ENCODE data around the gene C1QTNF8.
A peak's percentile ranks its signal among the peaks of the same experiment; 100 is the strongest.

Gene C1QTNF8

GRCh38 chr16:1065469-1066128 lies 30.4 kb downstream of the C1QTNF8 start:
- Mint-ChIP-seq H3K4me3 (no peak overlapping the region), H3K27ac (no peak overlapping the region), H3K27me3 (ENCODE audit: low read depth) (peaks cover 12% of the 10 kb centered on the region), H3K9me3 (no peaks in the 10 kb centered on the region), H3K36me3 (ENCODE audit: low read depth) (no peaks in the 10 kb centered on the region), H3K4me1 (ENCODE audit: low read depth) (no peaks in the 10 kb centered on the region)
- no peak for DNase-seq (ENCODE audit: low spot score)

GRCh38 chr16:1063728-1064127 lies 32.3 kb downstream of the C1QTNF8 start:
- H3K27ac Mint-ChIP-seq = no peak overlapping the region
- H3K9me3 Mint-ChIP-seq = peaks cover 6% of the 10 kb centered on the region
- H3K27me3 Mint-ChIP-seq (ENCODE audit: low read depth) = peaks cover 12% of the 10 kb centered on the region
- DNase-seq (ENCODE audit: low spot score) = no peak
- H3K36me3 Mint-ChIP-seq (ENCODE audit: low read depth) = no peaks in the 10 kb centered on the region
- no peaks in the 10 kb centered on the region for H3K4me1 Mint-ChIP-seq (ENCODE audit: low read depth)
- H3K4me3 Mint-ChIP-seq = no peak overlapping the region

- Mint-ChIP-seq H3K9me3 (peaks cover 6% of the 10 kb centered on the region), H3K4me1 (ENCODE audit: low read depth) (no peaks in the 10 kb centered on the region), H3K27me3 (ENCODE audit: low read depth) (peaks cover 12% of the 10 kb centered on the region), H3K36me3 (ENCODE audit: low read depth) (no peaks in the 10 kb centered on the region), H3K4me3 (no peak overlapping the region), H3K27ac (no peak overlapping the region)
- no peak for DNase-seq (ENCODE audit: low spot score)
These were observed 33.1 kb downstream of the C1QTNF8 start for GRCh38 chr16:1062895-1063294.

GRCh38 chr16:1061769-1062505 lies 34.1 kb downstream of the C1QTNF8 start:
- H3K9me3 Mint-ChIP-seq = peaks cover 6% of the 10 kb centered on the region
- H3K4me3 Mint-ChIP-seq = no peak overlapping the region
- H3K36me3 Mint-ChIP-seq (ENCODE audit: low read depth) = no peaks in the 10 kb centered on the region
- no peak overlapping the region for H3K27ac Mint-ChIP-seq
- no peaks in the 10 kb centered on the region for H3K4me1 Mint-ChIP-seq (ENCODE audit: low read depth)
- no peak for DNase-seq (ENCODE audit: low spot score)
- H3K27me3 Mint-ChIP-seq (ENCODE audit: low read depth) = peaks cover 4% of the 10 kb centered on the region

- H3K9me3 Mint-ChIP-seq = peaks cover 6% of the 10 kb centered on the region
- H3K4me1 Mint-ChIP-seq (ENCODE audit: low read depth) = no peaks in the 10 kb centered on the region
- H3K36me3 Mint-ChIP-seq (ENCODE audit: low read depth) = no peaks in the 10 kb centered on the region
- no peak overlapping the region for H3K4me3 Mint-ChIP-seq
- H3K27me3 Mint-ChIP-seq (ENCODE audit: low read depth) = peaks cover 4% of the 10 kb centered on the region
- no peak overlapping the region for H3K27ac Mint-ChIP-seq
- DNase-seq (ENCODE audit: low spot score) = no peak
These were observed 35.4 kb downstream of the C1QTNF8 start for GRCh38 chr16:1060416-1061340.

- Mint-ChIP-seq H3K4me1 (ENCODE audit: low read depth) (no peaks in the 10 kb centered on the region), H3K36me3 (ENCODE audit: low read depth) (no peaks in the 10 kb centered on the region), H3K4me3 (no peak overlapping the region), H3K9me3 (peaks cover 6% of the 10 kb centered on the region), H3K27ac (no peak overlapping the region), H3K27me3 (ENCODE audit: low read depth) (no peaks in the 10 kb centered on the region)
- DNase-seq (ENCODE audit: low spot score) = no peak
These were observed 36.7 kb downstream of the C1QTNF8 start for GRCh38 chr16:1059310-1059709.

GRCh38 chr16:1058216-1058615 lies 37.8 kb downstream of the C1QTNF8 start:
- Mint-ChIP-seq H3K27ac (no peak overlapping the region), H3K27me3 (ENCODE audit: low read depth) (no peaks in the 10 kb centered on the region), H3K4me1 (ENCODE audit: low read depth) (no peaks in the 10 kb centered on the region), H3K9me3 (peaks cover 6% of the 10 kb centered on the region), H3K36me3 (ENCODE audit: low read depth) (no peaks in the 10 kb centered on the region), H3K4me3 (no peak overlapping the region)
- no peak for DNase-seq (ENCODE audit: low spot score)

- Mint-ChIP-seq H3K9me3 (peaks cover 6% of the 10 kb centered on the region), H3K27ac (no peak overlapping the region), H3K36me3 (ENCODE audit: low read depth) (no peaks in the 10 kb centered on the region), H3K4me1 (ENCODE audit: low read depth) (no peaks in the 10 kb centered on the region), H3K27me3 (ENCODE audit: low read depth) (no peaks in the 10 kb centered on the region), H3K4me3 (no peak overlapping the region)
- peak; percentile 26 for DNase-seq (ENCODE audit: low spot score)
These were observed 38.7 kb downstream of the C1QTNF8 start for GRCh38 chr16:1057252-1057932.

GRCh38 chr16:1056196-1056595 lies 39.8 kb downstream of the C1QTNF8 start:
- peaks cover 6% of the 10 kb centered on the region for H3K9me3 Mint-ChIP-seq
- H3K4me1 Mint-ChIP-seq (ENCODE audit: low read depth) = no peaks in the 10 kb centered on the region
- H3K27me3 Mint-ChIP-seq (ENCODE audit: low read depth) = no peaks in the 10 kb centered on the region
- H3K4me3 Mint-ChIP-seq = no peak overlapping the region
- no peak for DNase-seq (ENCODE audit: low spot score)
- H3K27ac Mint-ChIP-seq = no peak overlapping the region
- no peaks in the 10 kb centered on the region for H3K36me3 Mint-ChIP-seq (ENCODE audit: low read depth)

- H3K4me1 Mint-ChIP-seq (ENCODE audit: low read depth) = no peaks in the 10 kb centered on the region
These were observed 40.5 kb downstream of the C1QTNF8 start for GRCh38 chr16:1055557-1055924.

GRCh38 chr16:1054660-1055556 lies 41.1 kb downstream of the C1QTNF8 start:
- H3K27ac Mint-ChIP-seq = no peak overlapping the region
- no peaks in the 10 kb centered on the region for H3K27me3 Mint-ChIP-seq (ENCODE audit: low read depth)
- H3K36me3 Mint-ChIP-seq (ENCODE audit: low read depth) = no peaks in the 10 kb centered on the region
- peak; percentile 9 for DNase-seq (ENCODE audit: low spot score)
- H3K4me1 Mint-ChIP-seq (ENCODE audit: low read depth) = no peaks in the 10 kb centered on the region
- peaks cover 6% of the 10 kb centered on the region for H3K9me3 Mint-ChIP-seq
- no peak overlapping the region for H3K4me3 Mint-ChIP-seq

More at GRCh38 chr16:1055557-1055924, 40.5 kb downstream of the C1QTNF8 start:
- Mint-ChIP-seq H3K27ac (no peak overlapping the region), H3K36me3 (ENCODE audit: low read depth) (no peaks in the 10 kb centered on the region), H3K27me3 (ENCODE audit: low read depth) (no peaks in the 10 kb centered on the region), H3K4me3 (no peak overlapping the region), H3K9me3 (peaks cover 6% of the 10 kb centered on the region)
- DNase-seq (ENCODE audit: low spot score) = no peak

- Mint-ChIP-seq H3K9me3 (no peaks in the 10 kb centered on the region), H3K27me3 (ENCODE audit: low read depth) (no peaks in the 10 kb centered on the region), H3K27ac (no peak overlapping the region), H3K4me3 (no peak overlapping the region), H3K4me1 (ENCODE audit: low read depth) (no peaks in the 10 kb centered on the region), H3K36me3 (ENCODE audit: low read depth) (no peaks in the 10 kb centered on the region)
- no peak for DNase-seq (ENCODE audit: low spot score)
These were observed 42.2 kb downstream of the C1QTNF8 start for GRCh38 chr16:1053700-1054368.
